Measurements from ENCODE around the gene GALNTL6. TPM values are rescaled to one million over a fixed set of nuclear protein-coding genes. Genes with fewer than 3 reads are reported as not detected.

Gene GALNTL6
- total RNA-seq: under 1 TPM in 2 of 4 donors, not detected in 2; 0.82 to 0.95 TPM

GRCh38 chr4:171812665-171813525 lies at the start of gene GALNTL6:
TSS of gene GALNTL6 (plus strand) at chr4:171813404.
- peaks cover 34% of the 10 kb centered on the region for H3K27me3 ChIP-seq
- H3K27ac ChIP-seq: no peak within 1 kb of the TSS
- TF ChIP-seq POLR2AphosphoS5 (IDR thresholded peaks at IDR 0.05) (no peak), EP300 (IDR thresholded peaks at IDR 0.05; ENCODE audit: low read depth) (no peak), POLR2A (IDR thresholded peaks at IDR 0.05) (no peak)
- TF ChIP-seq, protein P1, sequence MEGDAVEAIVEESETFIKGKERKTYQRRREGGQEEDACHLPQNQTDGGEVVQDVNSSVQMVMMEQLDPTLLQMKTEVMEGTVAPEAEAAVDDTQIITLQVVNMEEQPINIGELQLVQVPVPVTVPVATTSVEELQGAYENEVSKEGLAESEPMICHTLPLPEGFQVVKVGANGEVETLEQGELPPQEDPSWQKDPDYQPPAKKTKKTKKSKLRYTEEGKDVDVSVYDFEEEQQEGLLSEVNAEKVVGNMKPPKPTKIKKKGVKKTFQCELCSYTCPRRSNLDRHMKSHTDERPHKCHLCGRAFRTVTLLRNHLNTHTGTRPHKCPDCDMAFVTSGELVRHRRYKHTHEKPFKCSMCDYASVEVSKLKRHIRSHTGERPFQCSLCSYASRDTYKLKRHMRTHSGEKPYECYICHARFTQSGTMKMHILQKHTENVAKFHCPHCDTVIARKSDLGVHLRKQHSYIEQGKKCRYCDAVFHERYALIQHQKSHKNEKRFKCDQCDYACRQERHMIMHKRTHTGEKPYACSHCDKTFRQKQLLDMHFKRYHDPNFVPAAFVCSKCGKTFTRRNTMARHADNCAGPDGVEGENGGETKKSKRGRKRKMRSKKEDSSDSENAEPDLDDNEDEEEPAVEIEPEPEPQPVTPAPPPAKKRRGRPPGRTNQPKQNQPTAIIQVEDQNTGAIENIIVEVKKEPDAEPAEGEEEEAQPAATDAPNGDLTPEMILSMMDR (IDR thresholded peaks at IDR 0.05): no peak
- H3K36me3 ChIP-seq: no peaks in the 10 kb centered on the region
- in situ Hi-C loops (cut with MboI; ENCODE audit: low pct_ligation_motif_present in 1 of 4, low pct_unique_long_range_greater_than_20kb in 1 of 4, low sequenced_read_pairs in 3 of 4) (no loop called here), intact Hi-C loops (cut with DNase I; ENCODE audit: low total_unique reads) (no loop called here)
- peaks cover 0 to 10% (median 2%) of the 10 kb centered on the region in 4 donors for H3K4me1 ChIP-seq
- H3K9me3 ChIP-seq: no peaks in the 10 kb centered on the region
- peak within 1 kb of the TSS in 3 of 4 donors; percentile 3 to 43 (median 11) for H3K4me3 ChIP-seq
- 15% methylated on average over 66 of the region's 83 CpGs; no CpG with 5 or more reads in 1 of the 2 donors for WGBS, 2 donors (ENCODE audit: low coverage in 1 of 2)
- no peak for DNase-seq

DNA sequence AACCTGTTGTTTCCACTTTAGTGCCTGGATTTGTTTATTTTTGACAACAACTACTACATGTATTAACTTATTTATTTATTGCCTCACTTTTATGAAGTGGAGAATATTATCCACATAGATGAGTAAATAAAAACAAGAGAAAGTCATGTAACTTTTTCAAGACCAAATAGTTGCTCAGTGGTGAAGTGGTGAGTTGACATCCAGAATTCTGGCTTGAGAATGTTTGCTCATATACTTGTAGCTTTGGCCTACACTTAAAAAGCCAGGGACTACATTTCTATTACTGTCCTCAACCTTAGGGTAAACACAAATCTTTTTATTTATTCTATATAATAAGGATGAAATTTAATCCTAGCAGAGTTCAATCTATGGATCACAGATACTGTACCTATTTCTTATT lies 47.7 kb upstream of the GALNTL6 start:
- DNase-seq: no peak
- TF ChIP-seq POLR2AphosphoS5 (IDR thresholded peaks at IDR 0.05) (no peak), EP300 (IDR thresholded peaks at IDR 0.05; ENCODE audit: low read depth) (no peak), POLR2A (IDR thresholded peaks at IDR 0.05) (no peak)
- TF ChIP-seq, protein P1 (IDR thresholded peaks at IDR 0.05): no peak
- no peak overlapping the region for H3K27ac ChIP-seq
- H3K9me3 ChIP-seq: no peaks in the 10 kb centered on the region
- intact Hi-C loops (cut with DNase I; ENCODE audit: low total_unique reads) (no loop called here), in situ Hi-C loops (cut with MboI; ENCODE audit: low pct_ligation_motif_present in 1 of 4, low pct_unique_long_range_greater_than_20kb in 1 of 4, low sequenced_read_pairs in 3 of 4) (no loop called here)
- no peak overlapping the region for H3K4me3 ChIP-seq
- no peaks in the 10 kb centered on the region for H3K4me1 ChIP-seq
- no peaks in the 10 kb centered on the region for H3K36me3 ChIP-seq
- no peaks in the 10 kb centered on the region for H3K27me3 ChIP-seq

DNA sequence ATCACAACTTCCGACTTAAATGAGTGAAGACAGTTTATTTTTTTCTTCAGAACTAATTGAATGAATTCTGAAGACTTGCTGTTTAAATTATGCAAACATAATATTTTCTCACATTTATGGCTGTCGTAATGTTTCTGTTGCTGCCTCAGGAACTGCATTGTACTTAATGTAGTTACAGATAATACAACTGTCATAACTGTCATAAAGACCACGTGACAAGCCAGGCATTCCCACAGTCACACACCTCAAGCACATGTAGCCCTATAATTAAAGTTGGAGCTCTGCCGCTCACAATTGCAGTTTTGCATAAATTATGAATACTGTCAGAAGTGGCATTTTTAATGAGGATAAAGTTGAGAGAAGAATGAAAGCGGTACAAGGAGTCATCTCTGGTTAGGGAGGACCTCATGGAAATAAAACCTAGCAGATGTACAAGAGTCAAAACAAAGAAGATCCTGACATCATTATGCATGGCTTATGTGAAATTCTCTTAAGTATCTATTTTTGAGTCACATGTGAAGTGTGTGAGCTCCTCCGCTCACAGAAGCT lies 38.5 kb upstream of the GALNTL6 start:
- no peak overlapping the region for H3K27ac ChIP-seq
- no peaks in the 10 kb centered on the region for H3K27me3 ChIP-seq
- no peak overlapping the region for H3K4me3 ChIP-seq
- no peaks in the 10 kb centered on the region for H3K36me3 ChIP-seq
- no peak for DNase-seq
- H3K4me1 ChIP-seq: no peaks in the 10 kb centered on the region
- no peak for TF ChIP-seq POLR2A (IDR thresholded peaks at IDR 0.05)
- no peak for TF ChIP-seq POLR2AphosphoS5 (IDR thresholded peaks at IDR 0.05)
- TF ChIP-seq, protein P1 (IDR thresholded peaks at IDR 0.05): no peak
- no peak for TF ChIP-seq EP300 (IDR thresholded peaks at IDR 0.05; ENCODE audit: low read depth)
- 63 to 68% methylated on average over 5 to 6 of the region's 6 CpGs for WGBS, 2 donors (ENCODE audit: low coverage in 1 of 2)
- H3K9me3 ChIP-seq: no peaks in the 10 kb centered on the region
- intact Hi-C loops (cut with DNase I; ENCODE audit: low total_unique reads) (no loop called here), in situ Hi-C loops (cut with MboI; ENCODE audit: low pct_ligation_motif_present in 1 of 4, low pct_unique_long_range_greater_than_20kb in 1 of 4, low sequenced_read_pairs in 3 of 4) (no loop called here)

DNA sequence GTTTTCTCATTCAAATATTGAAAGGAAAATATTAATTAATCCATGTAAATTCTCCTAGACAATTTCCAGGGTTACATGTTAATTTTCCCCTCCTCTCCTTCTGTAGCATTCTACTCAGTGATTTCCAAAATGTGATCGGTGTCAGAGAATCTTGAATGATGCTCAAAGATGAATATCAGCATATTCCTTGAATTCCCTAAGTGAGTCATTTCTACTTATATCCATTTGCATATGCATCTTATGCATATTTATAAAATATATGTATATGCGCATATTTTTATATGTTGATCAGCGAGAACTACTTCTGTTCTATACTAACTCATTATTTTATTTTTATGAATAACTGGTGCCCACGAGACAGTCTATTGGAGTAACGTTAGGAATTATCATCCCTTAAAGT lies 33.9 kb upstream of the GALNTL6 start:
- no peak overlapping the region for H3K27ac ChIP-seq
- in situ Hi-C loops (cut with MboI; ENCODE audit: low pct_ligation_motif_present in 1 of 4, low pct_unique_long_range_greater_than_20kb in 1 of 4, low sequenced_read_pairs in 3 of 4) (no loop called here), intact Hi-C loops (cut with DNase I; ENCODE audit: low total_unique reads) (no loop called here)
- H3K27me3 ChIP-seq: no peaks in the 10 kb centered on the region
- H3K36me3 ChIP-seq: no peaks in the 10 kb centered on the region
- no peaks in the 10 kb centered on the region for H3K9me3 ChIP-seq
- H3K4me3 ChIP-seq: no peak overlapping the region
- no peak for DNase-seq
- WGBS, 2 donors (ENCODE audit: low coverage in 1 of 2): 86% methylated on average over 5 of the region's 5 CpGs
- H3K4me1 ChIP-seq: no peaks in the 10 kb centered on the region
- TF ChIP-seq POLR2A (IDR thresholded peaks at IDR 0.05): no peak
- TF ChIP-seq POLR2AphosphoS5 (IDR thresholded peaks at IDR 0.05): no peak
- TF ChIP-seq EP300 (IDR thresholded peaks at IDR 0.05; ENCODE audit: low read depth): no peak
- TF ChIP-seq, protein P1 (IDR thresholded peaks at IDR 0.05): no peak
